HG03457 (cell line): ENCODE results near the gene SMAD6.

ENCODE experiments used
- ATAC-seq: cut with Tn5 transposase; IDR thresholded peaks from one replicate; pipeline ENCODE4 v1.9.1; 2021; ENCODE audit warnings: moderate number of reproducible peaks; ENCODE audit not compliant: unreplicated experiment

The SMAD6 gene

GRCh38 chr15:66702035-66702786 lies at the start of gene SMAD6:
Gene SMAD6, plus strand, starts transcription at chr15:66702236. Its CDS starts 1,023 bp downstream, at chr15:66703259.
- no peak for ATAC-seq

GRCh38 chr15:66652806-66653205 lies 49.2 kb upstream of the SMAD6 start:
- ATAC-seq, result no peak

GRCh38 chr15:66653398-66653797 lies 48.6 kb upstream of the SMAD6 start:
- ATAC-seq, result no peak

GRCh38 chr15:66653852-66654251 lies 48.2 kb upstream of the SMAD6 start:
- ATAC-seq, result no peak

GRCh38 chr15:66654361-66654738 lies 47.7 kb upstream of the SMAD6 start:
- no peak for ATAC-seq

GRCh38 chr15:66654739-66655375 lies 47.2 kb upstream of the SMAD6 start:
- no peak for ATAC-seq

- ATAC-seq, result no peak
Observed at GRCh38 chr15:66655511-66655910, 46.5 kb upstream of the SMAD6 start.

- ATAC-seq, result no peak
Observed at GRCh38 chr15:66655997-66656396, 46.0 kb upstream of the SMAD6 start.

GRCh38 chr15:66657185-66658020 lies 44.6 kb upstream of the SMAD6 start:
- no peak for ATAC-seq

GRCh38 chr15:66658044-66658443 lies 44.0 kb upstream of the SMAD6 start:
- ATAC-seq, result no peak

- ATAC-seq, result no peak
Observed at GRCh38 chr15:66658855-66659254, 43.2 kb upstream of the SMAD6 start.

GRCh38 chr15:66659384-66659783 lies 42.7 kb upstream of the SMAD6 start:
- no peak for ATAC-seq

- no peak for ATAC-seq
Observed at GRCh38 chr15:66661432-66662096, 40.5 kb upstream of the SMAD6 start.

- ATAC-seq, result no peak
Observed at GRCh38 chr15:66662522-66662921, 39.5 kb upstream of the SMAD6 start.

GRCh38 chr15:66663664-66664063 lies 38.4 kb upstream of the SMAD6 start:
- no peak for ATAC-seq

- no peak for ATAC-seq
Observed at GRCh38 chr15:66670175-66670574, 31.9 kb upstream of the SMAD6 start.

GRCh38 chr15:66670762-66671580 lies 31.1 kb upstream of the SMAD6 start:
- ATAC-seq, result no peak

- no peak for ATAC-seq
Observed at GRCh38 chr15:66672867-66673266, 29.2 kb upstream of the SMAD6 start.

GRCh38 chr15:66673410-66674322 lies 28.4 kb upstream of the SMAD6 start:
- ATAC-seq, result no peak
